NB4 (cell line): Measurements from ENCODE around the gene SDK2.
A peak's percentile ranks its signal among the peaks of the same experiment; 100 is the strongest.

Experiments used
- DNase-seq: peaks from one replicate; pipeline ENCODE4 v3.0.0; 2010; ENCODE audit warnings: low read depth
- H3K4me3 ChIP-seq: one replicate; pipeline ENCODE4 v1.5.1; 2011; ENCODE audit warnings: mild to moderate bottlenecking, low read depth, low read length, moderate library complexity
- CTCF ChIP-seq: IDR thresholded peaks from one replicate; pipeline ENCODE4 v1.5.1; 2012; ENCODE audit warnings: low read depth, low read length
- MYC ChIP-seq: IDR thresholded peaks from 2 replicates; pipeline ENCODE4 v1.6.1; 2011; ENCODE audit warnings: low read depth, low read length
- POLR2A ChIP-seq: IDR thresholded peaks from 2 replicates; pipeline ENCODE4 v1.6.1; 2011; ENCODE audit warnings: mild to moderate bottlenecking; ENCODE audit not compliant: insufficient read length; ENCODE audit errors: extremely low read depth
- TF ChIP-seq, protein P1 (sequence below): IDR thresholded peaks from 2 replicates; pipeline ENCODE4 v1.6.1; 2011; ENCODE audit warnings: low read depth, low read length

SDK2 gene

DNA sequence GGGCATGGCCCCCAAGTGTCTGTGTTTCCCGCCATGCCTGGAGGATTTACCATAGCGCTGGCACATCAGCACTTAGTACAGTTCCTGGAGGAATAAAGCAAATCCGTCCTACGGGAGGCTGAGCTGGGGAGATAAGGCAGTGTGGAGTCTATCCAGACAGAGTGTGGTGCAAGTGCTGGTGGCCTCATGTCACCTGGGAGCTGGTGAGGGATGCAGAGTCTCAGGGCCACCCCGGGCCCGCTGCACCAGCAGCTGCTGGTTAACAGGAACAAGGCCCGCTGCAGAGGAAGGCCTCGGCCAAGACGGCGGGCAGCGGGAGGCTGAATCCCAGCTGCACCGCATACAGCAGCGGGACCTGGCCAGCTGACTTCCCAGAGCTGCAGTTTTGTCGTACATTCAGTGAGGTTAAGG lies 275.1 kb downstream of the SDK2 start:
- TF ChIP-seq MYC: no peak
- no peak for TF ChIP-seq CTCF
- no peak for TF ChIP-seq POLR2A
- TF ChIP-seq, protein P1, sequence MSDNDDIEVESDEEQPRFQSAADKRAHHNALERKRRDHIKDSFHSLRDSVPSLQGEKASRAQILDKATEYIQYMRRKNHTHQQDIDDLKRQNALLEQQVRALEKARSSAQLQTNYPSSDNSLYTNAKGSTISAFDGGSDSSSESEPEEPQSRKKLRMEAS: no peak
- DNase-seq: peak; percentile 30
- no peak overlapping the region for H3K4me3 ChIP-seq

DNA sequence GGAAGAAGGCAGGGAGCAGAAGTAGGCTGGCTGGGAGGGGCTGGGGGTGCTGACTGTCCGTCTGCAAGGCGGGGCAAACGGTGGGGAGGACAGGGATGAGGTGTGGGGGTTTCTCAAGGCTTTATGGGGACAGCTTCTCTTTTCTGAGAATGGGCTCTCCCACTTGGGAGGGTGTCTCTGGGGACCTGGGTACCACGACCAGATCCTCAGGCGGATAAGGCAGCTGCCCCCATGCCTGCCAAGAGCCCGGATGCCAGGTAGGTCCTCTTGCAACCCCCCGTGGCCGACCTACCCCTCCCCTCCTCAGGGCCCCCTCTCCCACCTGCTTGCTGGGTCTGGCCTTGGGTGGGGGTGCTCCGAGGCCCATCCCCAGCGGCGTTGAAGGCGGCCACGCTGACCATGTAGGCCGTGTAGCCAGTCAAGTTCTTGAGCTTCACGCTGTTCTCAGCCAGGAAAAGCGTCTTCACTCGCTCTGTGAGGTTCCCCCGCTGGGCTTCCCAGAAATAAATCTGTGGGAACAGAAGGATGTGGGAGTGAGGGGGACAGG lies 276.1 kb downstream of the SDK2 start:
- peak; percentile 30 for DNase-seq
- H3K4me3 ChIP-seq: no peak overlapping the region
- TF ChIP-seq, protein P1: no peak
- no peak for TF ChIP-seq POLR2A
- no peak for TF ChIP-seq CTCF
- TF ChIP-seq MYC: no peak

DNA sequence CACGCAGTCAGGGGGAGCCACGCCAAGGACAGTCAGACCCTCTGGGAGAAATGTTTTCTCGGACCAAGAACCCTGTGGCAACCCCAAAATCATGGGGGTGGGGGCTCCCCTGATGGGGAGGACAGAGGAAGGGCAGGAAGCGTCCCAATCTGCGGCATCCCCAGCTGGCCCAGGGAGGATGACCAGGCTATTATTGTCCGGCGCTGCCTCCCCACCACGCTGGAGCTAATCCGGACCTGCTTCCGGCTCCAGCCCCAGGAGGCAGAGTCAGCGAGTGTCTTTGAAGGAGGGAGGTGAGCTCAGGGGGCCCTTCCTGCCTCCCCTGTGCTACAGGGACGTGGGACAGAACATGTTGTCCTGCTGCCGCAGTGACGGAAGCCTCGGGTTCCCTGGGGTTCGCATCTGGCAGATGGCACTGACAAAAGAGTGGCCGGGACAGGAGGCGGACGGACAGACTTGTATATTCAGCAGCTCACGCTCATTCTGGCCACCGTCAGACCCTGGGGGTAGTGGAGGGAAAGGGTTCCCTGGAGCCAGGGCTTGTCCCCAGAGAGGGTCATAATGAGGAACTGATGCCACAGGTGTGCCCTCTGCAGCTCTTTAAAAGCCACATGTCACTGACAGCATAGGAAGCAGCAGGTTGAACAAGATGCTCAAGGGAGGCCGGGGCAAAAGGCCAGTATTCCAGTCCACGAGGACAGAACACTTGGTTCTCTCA lies 278.2 kb downstream of the SDK2 start:
- no peak for TF ChIP-seq MYC
- no peak for TF ChIP-seq POLR2A
- no peak for TF ChIP-seq CTCF
- TF ChIP-seq, protein P1: no peak
- H3K4me3 ChIP-seq: no peak overlapping the region
- DNase-seq: no peak

- H3K4me3 ChIP-seq: no peak overlapping the region
- TF ChIP-seq MYC: no peak
- DNase-seq: no peak
These were observed 278.9 kb downstream of the SDK2 start for GRCh38 chr17:73365301-73365874.

DNA sequence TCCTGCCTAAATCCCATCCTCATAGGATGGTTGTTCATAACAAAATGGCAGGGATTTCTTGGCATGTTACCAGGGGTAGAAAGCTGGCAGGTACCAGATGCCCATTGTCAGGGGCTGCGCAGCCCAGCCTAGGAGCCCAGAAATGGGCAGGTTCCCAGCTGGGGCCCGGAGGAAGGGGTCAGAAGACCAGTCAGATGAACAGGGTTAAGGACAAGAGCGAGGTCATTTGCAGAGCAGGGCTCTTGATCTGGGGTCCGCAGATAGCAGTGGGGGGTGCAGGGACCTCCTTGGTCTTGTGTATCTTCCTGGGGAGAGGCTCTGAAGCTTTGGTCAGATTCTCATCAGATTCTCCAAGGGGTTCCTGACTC lies 280.1 kb downstream of the SDK2 start:
- H3K4me3 ChIP-seq: no peak overlapping the region
- no peak for DNase-seq
- TF ChIP-seq CTCF (no peak), MYC (no peak), POLR2A (no peak)
- TF ChIP-seq, protein P1: no peak

DNA sequence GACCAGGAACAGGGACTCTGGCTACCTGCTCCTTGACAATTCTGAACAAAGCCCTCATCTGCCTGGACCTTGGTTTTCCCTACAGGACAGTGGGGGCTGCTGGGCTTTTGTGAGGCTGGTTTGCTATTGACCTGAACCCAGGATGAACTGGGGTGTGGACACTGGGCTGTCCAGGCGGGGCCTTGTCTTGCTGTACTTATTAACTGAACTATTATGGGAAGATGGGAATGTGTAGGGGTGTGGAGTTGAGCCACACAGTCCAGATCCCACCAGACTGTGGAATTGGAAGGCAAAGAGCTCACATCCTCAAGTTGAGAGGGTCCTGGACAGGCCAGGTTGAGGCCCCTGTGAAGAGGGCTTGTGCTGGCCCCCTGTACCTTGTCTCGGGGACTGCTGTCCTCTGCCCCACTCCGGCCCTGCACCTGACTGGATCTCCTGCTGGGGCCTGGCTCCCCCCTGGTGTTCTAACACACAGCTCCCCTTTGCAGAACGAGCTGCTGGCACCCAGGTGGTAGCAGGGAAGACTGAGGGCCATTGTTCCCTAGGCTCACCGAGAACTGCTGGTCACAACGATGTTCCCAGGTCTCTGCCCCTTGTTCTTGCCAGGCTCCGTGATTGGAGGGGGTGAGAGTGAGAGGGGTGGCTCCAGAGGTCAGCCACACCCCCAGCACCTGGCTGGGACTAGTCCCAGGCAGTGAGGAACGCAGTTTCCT lies 280.6 kb downstream of the SDK2 start:
- TF ChIP-seq MYC: no peak
- TF ChIP-seq CTCF: no peak
- TF ChIP-seq POLR2A: no peak
- TF ChIP-seq, protein P1: no peak
- no peak overlapping the region for H3K4me3 ChIP-seq
- DNase-seq: no peak
